HG03520 (cell line): ENCODE data around the gene BCKDHB.
A peak's percentile ranks its signal among the peaks of the same experiment; 100 is the strongest.
"Not testable (repeated sequence)": the region's sequence is repeated elsewhere in the genome, so short reads cannot be mapped to it uniquely, and the experiment has no call there.

ENCODE experiments used
- ATAC-seq: cut with Tn5 transposase; IDR thresholded peaks from one replicate; pipeline ENCODE4 v1.9.1; 2021; ENCODE audit warnings: mild to moderate bottlenecking, moderate library complexity; ENCODE audit not compliant: unreplicated experiment

BCKDHB gene

DNA sequence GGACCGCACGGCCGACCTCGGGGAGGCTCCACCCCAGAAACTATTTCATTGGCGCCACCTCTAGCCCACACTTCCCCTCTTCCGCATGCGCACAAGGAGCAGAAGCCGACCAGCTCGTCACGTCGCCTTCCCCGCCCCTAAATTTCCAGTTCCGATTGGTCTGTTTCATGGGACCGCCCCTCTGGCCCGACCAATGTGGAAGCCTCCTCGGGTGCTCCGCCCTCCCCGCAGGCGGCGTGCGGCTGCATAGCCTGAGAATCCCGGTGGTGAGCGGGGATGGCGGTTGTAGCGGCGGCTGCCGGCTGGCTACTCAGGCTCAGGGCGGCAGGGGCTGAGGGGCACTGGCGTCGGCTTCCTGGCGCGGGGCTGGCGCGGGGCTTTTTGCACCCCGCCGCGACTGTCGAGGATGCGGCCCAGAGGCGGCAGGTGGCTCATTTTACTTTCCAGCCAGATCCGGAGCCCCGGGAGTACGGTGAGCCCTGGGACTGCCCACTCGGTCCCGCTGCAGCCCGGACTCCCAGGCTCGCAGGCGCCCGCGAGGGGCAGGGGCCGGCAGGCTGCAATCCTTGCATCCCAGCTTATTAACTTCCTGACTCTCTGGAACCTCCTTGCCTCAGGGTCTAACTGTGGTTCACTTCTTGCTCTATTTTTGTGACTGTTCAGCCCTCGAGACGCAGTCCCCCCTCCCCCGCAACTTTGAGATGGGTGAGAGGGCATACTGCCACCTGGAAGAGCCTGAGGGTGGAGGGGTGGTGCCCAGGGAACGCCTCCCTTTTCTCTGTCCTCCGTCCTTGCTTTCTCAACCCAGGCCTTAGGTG, at the start of gene BCKDHB:
Gene BCKDHB (plus strand): TSS at position 254 of the 818 bp plus-strand sequence. CDS start 23 bp downstream, at position 277.
- ATAC-seq: peak; percentile 99

DNA sequence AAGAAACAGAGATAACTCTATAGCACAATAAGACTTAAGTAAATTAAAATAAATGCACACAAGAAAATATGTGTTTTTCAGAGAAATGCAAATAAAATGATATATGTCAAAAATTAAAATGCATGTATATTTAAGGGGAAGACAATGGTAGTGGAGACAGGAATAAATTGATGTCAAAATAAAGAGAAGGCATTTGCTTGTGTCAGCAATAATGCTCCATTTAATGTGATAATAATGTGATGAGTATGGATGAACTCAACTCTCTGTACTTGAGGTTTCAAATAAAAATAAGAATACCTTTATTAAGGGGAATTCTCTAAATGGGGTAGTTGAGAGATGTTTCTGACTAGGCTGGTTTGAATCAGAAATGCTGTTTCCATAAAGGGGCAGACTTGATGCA, 45.7 kb upstream of the BCKDHB start:
- ATAC-seq: no peak

DNA sequence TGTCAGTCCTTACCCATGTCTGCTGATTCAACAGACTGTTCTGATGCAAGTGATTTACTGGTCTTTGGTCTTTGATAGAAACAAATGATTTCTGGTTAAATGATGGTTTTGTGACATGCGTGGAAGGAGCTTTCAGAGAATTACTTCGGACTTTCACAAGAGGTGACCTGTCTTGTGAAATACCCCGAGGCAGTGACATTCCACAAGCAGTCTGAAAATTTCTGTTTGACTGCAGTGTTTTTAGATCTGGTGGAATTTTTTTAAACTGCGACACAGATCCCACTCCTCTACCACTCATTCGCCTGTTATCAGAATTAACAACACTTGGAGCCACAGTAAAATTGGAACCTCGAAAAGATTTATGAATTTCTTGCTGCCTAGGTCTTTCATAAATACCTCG, 38.3 kb upstream of the BCKDHB start:
- ATAC-seq: not testable (repeated sequence)

DNA sequence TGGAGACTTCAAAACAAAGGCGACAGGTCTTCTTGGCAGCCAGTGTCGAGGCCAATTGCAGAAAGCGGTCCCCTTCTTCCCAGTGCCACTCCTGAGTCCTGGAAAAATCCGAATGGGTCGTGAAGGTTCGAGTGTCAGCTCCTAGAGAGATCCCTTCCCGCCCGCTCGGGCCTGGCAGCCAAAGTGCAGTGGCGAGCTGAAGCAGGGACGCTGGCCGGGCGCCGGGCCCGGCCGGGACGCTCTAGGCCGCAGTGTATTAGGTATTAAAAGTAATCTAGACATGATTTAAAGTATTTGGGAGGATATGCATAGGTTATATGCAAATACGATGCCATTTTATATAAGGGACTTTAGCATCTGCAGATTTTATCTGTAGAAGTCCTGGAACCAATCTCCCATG, 36.0 kb upstream of the BCKDHB start:
- ATAC-seq: not testable (repeated sequence)

DNA sequence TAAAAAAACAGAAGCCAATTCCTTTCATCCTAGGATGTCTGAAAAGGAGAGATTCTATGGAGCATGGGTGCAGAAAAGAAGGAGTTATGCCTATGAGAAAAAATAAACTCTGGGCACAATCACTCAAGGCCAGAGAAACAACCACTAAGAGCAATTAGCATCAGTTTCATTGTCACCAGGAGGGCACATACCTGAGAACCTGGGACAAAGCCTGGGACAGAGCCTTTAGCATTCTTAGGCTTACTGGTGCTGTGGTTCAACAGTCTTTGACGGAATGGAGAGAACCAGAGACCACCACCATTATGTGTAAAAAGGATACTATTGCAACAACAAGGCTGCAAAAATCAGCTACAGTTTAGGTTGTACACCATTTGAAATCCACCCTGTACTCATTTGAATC, 29.4 kb upstream of the BCKDHB start:
- no peak for ATAC-seq

DNA sequence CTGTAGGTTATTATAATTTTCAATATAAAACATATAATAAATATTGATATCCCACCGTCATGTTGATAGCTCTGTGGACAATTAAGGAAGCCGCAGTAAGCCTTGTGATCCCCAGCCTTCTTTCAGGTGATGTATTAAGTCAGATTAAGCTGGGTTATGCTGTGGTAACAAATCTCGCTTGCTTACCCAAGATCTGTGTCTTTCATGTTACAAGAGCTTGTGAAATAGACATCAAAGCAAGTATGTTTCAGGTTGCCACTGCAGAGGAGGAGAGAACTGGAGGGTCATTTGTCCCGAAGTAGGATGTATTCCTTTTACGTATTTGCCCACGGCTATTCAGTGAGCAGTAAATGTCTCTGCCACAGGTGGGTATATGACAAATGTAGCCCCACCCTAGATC, 17.8 kb upstream of the BCKDHB start:
- ATAC-seq: no peak

DNA sequence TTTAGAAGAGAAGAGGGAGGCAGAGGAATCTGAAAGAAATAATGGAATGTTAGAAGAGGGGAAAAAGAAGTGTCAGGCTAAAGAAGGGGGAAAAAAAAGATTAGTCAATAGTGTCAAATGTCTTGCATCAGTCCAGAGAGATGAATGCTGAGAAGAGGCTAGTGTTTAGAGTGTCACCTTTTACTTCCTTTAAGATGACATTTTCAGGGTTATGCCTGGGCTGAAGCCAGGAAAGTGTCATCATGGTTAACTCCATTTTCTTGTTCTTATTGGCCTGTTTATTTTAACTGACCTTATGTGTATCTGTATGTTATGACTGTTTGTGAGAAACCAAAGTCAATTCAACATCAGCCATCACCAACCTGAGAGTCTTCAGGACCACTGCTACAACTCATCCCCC, 15.0 kb upstream of the BCKDHB start:
- no peak for ATAC-seq

DNA sequence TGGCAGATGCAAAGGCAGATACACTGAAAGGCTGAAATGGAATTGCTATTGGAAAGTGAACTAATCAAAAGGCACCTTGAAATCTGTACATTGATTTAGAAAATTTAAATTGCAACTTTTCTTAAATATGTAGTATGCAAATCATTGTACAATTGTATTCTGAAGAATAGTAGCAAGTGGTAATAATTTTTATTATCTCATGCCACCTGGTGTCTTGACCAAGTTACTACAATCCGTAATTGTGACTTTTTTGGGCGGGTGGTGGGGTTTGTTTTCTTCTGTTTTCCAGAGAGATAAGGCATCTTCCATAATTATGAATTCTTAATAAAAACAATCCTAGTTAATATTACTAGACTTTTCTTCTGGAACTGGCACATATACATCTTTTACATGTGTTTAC, 12.5 kb upstream of the BCKDHB start:
- peak; percentile 47 for ATAC-seq

DNA sequence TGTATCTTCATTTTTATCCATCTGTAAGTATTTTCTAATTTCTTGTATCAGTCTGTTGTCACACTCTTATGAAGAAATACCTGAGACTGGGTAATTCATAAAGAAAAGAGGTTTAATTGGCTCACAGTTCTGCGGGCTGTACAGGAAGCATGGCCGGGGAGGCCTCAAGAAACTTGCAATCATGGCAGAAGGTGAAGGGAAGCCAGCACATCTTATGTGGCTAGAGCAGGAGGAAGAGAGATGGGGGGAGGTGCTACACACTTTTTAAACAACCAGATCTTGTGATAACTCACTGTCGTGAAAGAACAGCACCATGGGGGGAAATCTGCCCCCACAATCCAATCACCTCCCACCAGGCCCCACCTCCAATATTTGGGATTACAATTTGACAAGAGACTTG, 10.9 kb upstream of the BCKDHB start:
- ATAC-seq: no peak

DNA sequence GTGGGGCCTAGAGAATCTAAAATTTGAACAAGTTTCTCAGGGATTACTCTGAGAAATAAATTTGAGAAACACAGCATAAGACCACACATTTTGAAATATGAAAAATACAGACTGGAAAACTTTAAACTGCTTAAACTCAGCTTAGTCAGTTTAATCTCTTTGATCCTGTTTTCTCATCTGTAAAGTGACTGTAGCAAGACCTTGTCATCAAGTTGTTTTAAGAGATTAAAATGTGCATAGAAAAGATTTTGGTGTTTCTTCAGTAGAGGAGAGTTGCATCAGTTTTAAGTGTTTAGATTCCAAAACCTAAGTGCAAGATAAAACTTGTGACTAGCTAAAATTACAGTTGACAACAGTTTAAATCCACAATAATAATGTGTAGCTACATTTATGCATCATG, 8.1 kb upstream of the BCKDHB start:
- ATAC-seq: no peak

DNA sequence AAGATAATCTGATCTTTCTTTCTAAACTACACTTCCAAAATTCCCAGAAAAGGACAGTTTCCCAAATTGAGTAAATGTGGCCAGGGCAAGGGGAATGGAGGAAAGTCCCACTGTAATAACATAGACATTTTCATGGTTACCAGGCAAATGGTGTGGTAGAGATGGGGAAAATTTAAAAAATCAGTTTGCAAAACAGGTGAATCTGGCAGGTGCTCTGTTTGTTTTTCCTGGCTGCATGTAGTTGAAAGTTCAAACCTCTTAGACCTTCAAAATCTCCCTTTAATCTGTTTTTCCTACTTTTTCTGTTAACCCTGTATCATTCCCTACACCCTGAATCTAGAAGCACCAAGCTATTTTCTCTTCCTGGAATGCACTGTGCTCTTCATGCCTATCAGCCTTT, 2.0 kb upstream of the BCKDHB start:
- no peak for ATAC-seq

DNA sequence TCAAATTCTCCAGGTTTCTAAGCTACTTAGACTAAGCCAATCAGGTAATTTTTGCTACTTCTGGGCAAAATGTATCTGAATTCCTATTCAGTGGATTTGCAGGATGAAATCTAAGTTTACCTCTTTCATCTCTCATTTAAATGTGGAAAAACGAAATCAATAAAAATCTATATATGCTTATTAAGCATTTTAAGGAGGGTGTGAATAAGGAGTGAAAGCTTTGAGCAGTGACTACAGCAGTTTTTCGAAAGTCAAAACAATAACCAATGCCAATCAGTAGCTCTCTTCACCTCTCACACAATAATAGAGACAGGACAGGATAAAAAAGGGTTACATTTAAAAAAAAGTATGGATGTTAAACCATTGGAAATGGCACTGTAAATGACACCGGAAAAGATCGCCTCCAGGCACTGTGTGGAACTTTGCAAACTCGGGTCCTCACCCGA, 476 bp upstream of the BCKDHB start:
- peak; percentile 23 for ATAC-seq

DNA sequence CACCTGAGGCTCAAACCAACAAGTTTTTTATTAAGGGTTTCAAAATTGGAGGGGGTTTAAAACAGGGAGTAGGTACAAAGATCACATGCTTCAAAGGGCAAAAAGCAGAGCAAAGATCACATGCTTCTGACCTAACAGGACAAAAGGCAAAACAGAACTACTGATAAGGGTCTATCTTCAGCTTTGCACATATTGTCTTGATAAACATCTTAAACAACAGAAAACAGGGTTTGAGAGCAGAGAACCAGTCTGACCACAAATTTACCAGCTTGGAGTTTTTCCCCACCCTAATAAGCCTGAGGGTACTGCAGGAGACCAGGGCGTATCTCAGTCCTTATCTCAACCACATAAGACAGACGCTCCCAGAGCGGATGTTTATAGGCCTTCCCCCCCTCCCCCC, 16.1 kb downstream of the BCKDHB start:
- ATAC-seq: not testable (repeated sequence)

DNA sequence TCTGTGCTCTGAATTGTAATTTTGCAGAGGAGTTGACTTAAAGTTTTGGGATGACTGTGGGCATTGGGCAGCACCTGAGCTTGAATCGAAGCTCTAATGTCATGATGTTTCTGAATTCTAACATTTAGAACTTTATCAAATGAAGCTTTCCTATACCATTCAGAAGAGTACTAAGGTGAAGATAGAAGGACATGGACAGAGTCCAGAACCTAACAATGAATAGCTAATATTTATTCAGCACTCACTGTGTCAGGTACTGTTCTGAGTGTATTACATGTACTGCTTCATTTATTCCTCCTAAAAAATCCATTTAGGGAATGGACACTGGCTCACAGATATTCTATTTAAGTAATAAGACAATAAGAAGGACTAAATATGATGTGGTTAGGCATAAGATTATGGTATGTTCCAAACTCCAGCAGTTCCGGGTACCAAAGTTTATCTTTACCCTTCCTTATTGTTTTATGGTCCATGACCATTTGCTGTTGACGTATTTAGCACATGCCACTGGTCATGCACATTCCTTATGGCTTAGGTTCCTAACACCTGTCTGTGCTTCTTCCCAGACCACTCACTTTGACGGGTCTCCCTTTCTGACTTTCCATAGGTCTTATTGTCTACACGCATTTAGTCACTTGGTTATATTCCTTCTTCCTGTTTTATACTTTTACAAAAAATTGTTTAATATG, 20.3 kb downstream of the BCKDHB start:
- ATAC-seq: no peak

DNA sequence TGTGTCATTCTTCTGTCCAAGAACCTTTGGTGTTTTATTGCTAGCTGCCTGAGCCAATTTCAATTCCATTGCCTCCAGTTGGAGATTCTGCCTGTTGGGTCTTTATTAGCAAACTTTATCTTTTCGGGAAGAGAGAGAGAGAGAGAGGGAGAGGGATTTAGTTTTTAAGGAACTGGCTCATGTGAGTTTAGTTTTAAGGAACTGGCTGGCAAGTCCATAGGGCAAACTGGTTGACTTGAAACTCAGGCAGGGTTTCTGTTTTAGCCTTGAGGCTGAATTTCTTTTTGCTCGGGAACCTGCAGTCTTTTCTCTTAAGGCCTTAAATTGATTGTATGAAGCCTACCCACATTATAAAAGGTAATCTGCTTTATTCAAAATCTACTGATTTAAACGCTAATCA, 23.0 kb downstream of the BCKDHB start:
- ATAC-seq: no peak

DNA sequence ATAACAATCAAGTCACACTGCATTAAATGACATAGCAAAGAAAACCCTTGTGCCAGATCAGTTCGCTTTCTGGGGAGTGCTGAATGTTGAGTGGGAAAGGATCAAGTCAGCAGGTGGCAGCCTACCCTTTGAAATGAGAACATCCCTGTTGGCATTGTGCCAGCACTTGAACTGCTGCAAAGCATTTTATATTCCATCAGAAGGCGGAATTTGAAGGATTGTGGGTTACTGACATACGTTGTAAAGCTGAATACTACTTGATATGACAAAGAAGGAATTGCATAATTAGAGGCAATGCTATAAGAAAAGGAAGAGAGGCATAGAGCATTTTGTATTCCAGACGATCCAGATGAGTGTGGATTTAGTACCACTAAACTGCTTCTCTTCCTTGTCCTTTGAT, 26.5 kb downstream of the BCKDHB start:
- ATAC-seq: no peak

DNA sequence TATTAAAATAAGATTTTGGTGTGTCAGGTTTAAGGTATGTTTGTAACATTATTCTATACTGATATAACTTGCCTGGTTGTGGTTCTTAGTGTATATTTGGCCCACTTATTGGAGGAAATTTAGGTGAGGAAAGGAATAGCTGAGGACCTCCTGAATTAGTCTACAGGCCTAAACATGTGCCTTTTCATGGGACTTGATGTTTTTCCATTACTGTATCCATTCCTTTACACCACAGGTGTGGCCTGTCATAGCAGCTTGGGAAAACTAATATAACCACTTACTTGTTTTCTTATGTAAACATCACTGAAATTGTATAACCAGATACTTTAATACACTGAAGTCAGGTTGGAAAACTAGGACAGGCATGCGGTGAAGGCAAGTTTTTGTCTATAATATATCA, 27.6 kb downstream of the BCKDHB start:
- ATAC-seq: no peak

DNA sequence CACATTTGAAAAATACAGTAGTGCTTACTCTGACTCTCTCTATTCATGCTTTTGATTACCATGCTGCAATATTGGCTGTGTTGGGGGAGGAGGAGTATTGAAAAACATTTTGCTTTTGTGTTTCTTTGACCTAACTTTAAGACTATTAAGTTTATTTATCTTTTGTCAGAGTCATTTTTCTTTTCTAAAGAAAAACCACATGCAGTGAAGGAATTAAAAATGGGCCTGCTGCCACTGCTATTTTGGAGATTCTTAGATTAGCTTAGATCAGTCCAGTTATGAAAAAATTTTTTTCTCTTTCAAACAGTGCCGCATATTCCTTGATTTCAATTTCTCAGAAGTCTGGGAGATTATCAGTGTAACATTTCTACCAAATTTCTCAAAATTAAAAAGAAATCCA, 36.1 kb downstream of the BCKDHB start:
- ATAC-seq: no peak

DNA sequence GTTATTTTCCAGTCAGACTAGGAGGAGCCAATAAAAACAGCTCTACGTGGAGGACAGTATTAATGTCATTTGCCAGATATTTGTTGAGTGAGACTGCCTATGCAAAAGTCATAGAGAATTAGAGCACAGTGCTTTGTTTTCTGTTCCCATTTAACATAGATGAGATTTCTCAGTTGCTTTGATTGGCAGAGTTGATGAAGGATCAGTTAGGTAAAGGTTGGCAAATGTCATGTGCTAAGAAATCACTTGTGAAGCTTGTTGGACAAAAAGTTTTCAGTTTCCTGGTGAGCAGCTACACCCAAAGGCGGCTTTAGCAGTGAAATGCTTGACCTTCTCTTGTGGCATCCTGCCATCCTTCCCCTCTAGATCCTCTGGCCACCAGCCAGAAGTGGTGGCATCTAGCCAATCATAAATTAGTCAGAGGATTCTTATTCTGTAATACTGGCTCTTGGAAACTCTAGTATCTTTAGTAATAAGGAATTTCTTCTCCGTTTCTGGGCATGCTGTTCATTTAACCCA, 37.0 kb downstream of the BCKDHB start:
- no peak for ATAC-seq

DNA sequence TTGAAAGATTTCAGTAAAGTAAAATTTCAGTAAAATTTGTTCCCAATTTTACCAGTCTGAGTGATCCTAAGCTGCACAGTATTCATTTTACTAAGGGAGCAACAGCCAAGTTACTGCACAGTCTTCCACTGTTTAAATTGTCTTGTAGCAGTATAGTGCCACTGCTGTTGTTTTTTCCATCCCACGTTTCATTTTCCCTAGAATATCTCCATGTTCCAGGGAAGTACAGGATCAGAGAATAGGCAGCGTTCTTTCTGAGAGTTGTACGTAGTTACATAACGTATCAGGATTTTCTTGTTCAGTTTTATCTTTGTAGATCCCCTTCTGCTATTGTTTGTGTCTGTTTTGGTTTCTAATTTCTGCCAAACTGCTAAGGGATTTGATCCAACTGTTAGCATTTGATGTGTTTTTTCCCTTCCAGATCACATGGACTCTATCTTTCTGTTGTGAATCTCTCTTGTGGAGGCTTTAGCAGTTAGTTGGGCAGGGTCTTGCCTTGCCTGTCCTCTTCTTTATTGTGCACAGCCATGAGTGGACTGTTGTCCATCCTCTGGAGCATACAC, 38.4 kb downstream of the BCKDHB start:
- ATAC-seq: no peak

DNA sequence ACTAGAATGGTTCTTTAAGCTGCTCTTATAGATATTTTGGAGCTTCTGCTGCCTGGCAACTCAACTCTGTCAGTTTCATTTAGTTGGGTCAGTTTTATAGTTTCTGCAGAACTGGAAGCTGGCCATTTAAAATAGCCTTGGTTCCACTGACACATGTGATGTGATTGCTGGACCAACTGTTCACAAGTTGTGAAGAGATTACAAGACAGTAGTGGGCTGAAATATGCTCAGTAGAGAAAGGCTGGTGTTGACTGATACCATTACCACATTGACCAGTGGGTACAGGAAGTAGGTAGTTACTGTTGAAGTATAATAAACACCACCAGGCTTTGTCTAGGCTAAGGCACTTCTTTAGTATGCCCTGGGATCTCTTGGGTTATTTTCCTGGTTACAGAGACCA, 39.0 kb downstream of the BCKDHB start:
- ATAC-seq: peak; percentile 48

DNA sequence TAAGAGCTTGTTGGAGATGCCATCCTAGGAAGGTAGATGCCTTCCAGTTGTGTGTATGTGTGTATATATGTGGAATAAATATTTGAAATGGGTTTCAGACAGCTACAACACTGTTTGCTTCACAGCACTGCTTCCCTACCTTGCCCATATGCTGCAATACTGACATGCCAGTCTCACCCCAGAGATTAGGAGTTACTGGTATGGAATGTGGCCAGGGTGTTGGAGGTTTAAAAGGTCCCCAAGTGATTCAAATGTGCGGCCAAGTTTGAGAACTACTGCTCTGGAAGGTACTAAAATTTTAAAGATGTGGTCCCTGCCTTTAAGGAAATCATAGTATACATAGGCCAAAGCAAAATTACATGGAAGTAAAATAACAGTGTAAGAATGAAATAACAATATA, 39.5 kb downstream of the BCKDHB start:
- ATAC-seq: no peak
